Astrocyte (in vitro differentiated cells and primary cell): ENCODE results near the gene NUTF2. TPM values are rescaled to one million over a fixed set of nuclear protein-coding genes. Genes with fewer than 3 reads are reported as not detected.

Experiments used
- DNase-seq: peaks from one replicate; pipeline ENCODE4 v3.0.0-alpha.2; 2010; ENCODE audit warnings: low read depth
- FAIRE-seq: peaks from 2 replicates; lab custom pipeline; 2011; peaks lifted over from hg19 to GRCh38; lab: Jason Lieb, UNC
- H2AFZ ChIP-seq: 2 replicates; pipeline ENCODE4 v1.6.0; 2012; ENCODE audit warnings: low read depth, low read length, inconsistent platforms
- H3K27ac ChIP-seq: 2 replicates; pipeline ENCODE4 v1.5.1; 2011; ENCODE audit warnings: low read depth, low read length, inconsistent platforms
- H3K27me3 ChIP-seq: 2 replicates; pipeline ENCODE4 v1.6.0; 2011; ENCODE audit warnings: low read length, inconsistent platforms; ENCODE audit not compliant: insufficient read depth
- H3K36me3 ChIP-seq: 2 replicates; pipeline ENCODE4 v1.5.1; 2011; ENCODE audit warnings: low read length, inconsistent platforms; ENCODE audit not compliant: insufficient read depth
- H3K4me1 ChIP-seq: 2 replicates; pipeline ENCODE4 v1.5.1; 2011; ENCODE audit warnings: low read length, inconsistent platforms; ENCODE audit not compliant: insufficient read depth
- H3K4me2 ChIP-seq: 2 replicates; pipeline ENCODE4 v1.6.0; 2012; ENCODE audit warnings: low read length, inconsistent platforms
- H3K4me3 ChIP-seq: 2 replicates; pipeline ENCODE4 v1.5.1; 2011; ENCODE audit warnings: low read depth, mild to moderate bottlenecking, low read length, inconsistent platforms; ENCODE audit not compliant: insufficient read depth
- H3K79me2 ChIP-seq: 2 replicates; pipeline ENCODE4 v1.6.0; 2012; ENCODE audit warnings: mild to moderate bottlenecking, low read length, inconsistent platforms; ENCODE audit not compliant: insufficient read depth
- H3K9ac ChIP-seq: 2 replicates; pipeline ENCODE4 v1.6.0; 2012; ENCODE audit warnings: mild to moderate bottlenecking, low read length, inconsistent platforms
- H3K9me3 ChIP-seq: 2 replicates; pipeline ENCODE4 v1.5.1; 2012; ENCODE audit warnings: low read depth, mild to moderate bottlenecking, low read length, inconsistent platforms; ENCODE audit not compliant: insufficient read depth
- H4K20me1 ChIP-seq: 2 replicates; pipeline ENCODE4 v1.6.0; 2012; ENCODE audit warnings: low read length, inconsistent platforms; ENCODE audit not compliant: insufficient read depth
- H3K27ac Mint-ChIP-seq: one replicate; pipeline ENCODE4 v1.8.0; 2021; ENCODE audit warnings: mild to moderate bottlenecking, mixed read lengths; ENCODE audit not compliant: unreplicated experiment
- H3K27me3 Mint-ChIP-seq: one replicate; pipeline ENCODE4 v1.8.0; 2021; ENCODE audit warnings: low read depth, mixed read lengths; ENCODE audit not compliant: unreplicated experiment
- H3K36me3 Mint-ChIP-seq: one replicate; pipeline ENCODE4 v1.8.0; 2021; ENCODE audit warnings: low read depth, mixed read lengths; ENCODE audit not compliant: unreplicated experiment
- H3K4me1 Mint-ChIP-seq: one replicate; pipeline ENCODE4 v1.8.0; 2021; ENCODE audit warnings: low read depth, mixed read lengths; ENCODE audit not compliant: unreplicated experiment
- H3K4me3 Mint-ChIP-seq: one replicate; pipeline ENCODE4 v1.8.0; 2021; ENCODE audit warnings: mild to moderate bottlenecking, moderate library complexity, mixed read lengths; ENCODE audit not compliant: unreplicated experiment
- H3K9me3 Mint-ChIP-seq: one replicate; pipeline ENCODE4 v1.8.0; 2021; ENCODE audit warnings: mild to moderate bottlenecking, mixed read lengths; ENCODE audit not compliant: unreplicated experiment
- EZH2 ChIP-seq: IDR thresholded peaks from 2 replicates; pipeline ENCODE4 v1.6.1; 2012; ENCODE audit warnings: mild to moderate bottlenecking, low read length, inconsistent platforms; ENCODE audit not compliant: insufficient read depth
- total RNA-seq: library from RNA; stranded (reverse); gene quantifications from 2 replicates; pipeline ENCODE4 v1.2.1, GENCODE V29; 2021
- TF ChIP-seq, protein P1 (sequence below): IDR thresholded peaks from 2 replicates; pipeline ENCODE4 v1.5.1; 2011; ENCODE audit warnings: low read depth, mild to moderate bottlenecking, inconsistent platforms, low read length, moderate library complexity; ENCODE audit not compliant: insufficient read depth

The NUTF2 gene
- total RNA-seq, 1 donor from 2014 or later, result 224 TPM

GRCh38 chr16:67883146-67883871, 36.6 kb downstream of the NUTF2 start:
- Histone ChIP-seq H3K27ac (no peak overlapping the region), H3K4me2 (no peak overlapping the region), H3K36me3 (peaks cover 28% of the 10 kb centered on the region), H4K20me1 (peaks cover 49% of the 10 kb centered on the region), H2AFZ (no peak overlapping the region), H3K9ac (no peak overlapping the region), H3K79me2 (no peaks in the 10 kb centered on the region), H3K27me3 (no peaks in the 10 kb centered on the region), H3K4me1 (peaks cover 6% of the 10 kb centered on the region), H3K9me3 (no peaks in the 10 kb centered on the region), H3K4me3 (no peak overlapping the region)
- no peak for FAIRE-seq
- H3K36me3 Mint-ChIP-seq, result peaks cover 21% of the 10 kb centered on the region
- peak overlapping the region; percentile 88 for H3K27ac Mint-ChIP-seq
- TF ChIP-seq EZH2, result no peak
- TF ChIP-seq, protein P1, sequence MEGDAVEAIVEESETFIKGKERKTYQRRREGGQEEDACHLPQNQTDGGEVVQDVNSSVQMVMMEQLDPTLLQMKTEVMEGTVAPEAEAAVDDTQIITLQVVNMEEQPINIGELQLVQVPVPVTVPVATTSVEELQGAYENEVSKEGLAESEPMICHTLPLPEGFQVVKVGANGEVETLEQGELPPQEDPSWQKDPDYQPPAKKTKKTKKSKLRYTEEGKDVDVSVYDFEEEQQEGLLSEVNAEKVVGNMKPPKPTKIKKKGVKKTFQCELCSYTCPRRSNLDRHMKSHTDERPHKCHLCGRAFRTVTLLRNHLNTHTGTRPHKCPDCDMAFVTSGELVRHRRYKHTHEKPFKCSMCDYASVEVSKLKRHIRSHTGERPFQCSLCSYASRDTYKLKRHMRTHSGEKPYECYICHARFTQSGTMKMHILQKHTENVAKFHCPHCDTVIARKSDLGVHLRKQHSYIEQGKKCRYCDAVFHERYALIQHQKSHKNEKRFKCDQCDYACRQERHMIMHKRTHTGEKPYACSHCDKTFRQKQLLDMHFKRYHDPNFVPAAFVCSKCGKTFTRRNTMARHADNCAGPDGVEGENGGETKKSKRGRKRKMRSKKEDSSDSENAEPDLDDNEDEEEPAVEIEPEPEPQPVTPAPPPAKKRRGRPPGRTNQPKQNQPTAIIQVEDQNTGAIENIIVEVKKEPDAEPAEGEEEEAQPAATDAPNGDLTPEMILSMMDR, result no peak
- no peaks in the 10 kb centered on the region for H3K9me3 Mint-ChIP-seq
- no peaks in the 10 kb centered on the region for H3K27me3 Mint-ChIP-seq
- no peak overlapping the region for H3K4me3 Mint-ChIP-seq
- DNase-seq, result no peak
- H3K4me1 Mint-ChIP-seq, result peaks cover 7% of the 10 kb centered on the region

DNA sequence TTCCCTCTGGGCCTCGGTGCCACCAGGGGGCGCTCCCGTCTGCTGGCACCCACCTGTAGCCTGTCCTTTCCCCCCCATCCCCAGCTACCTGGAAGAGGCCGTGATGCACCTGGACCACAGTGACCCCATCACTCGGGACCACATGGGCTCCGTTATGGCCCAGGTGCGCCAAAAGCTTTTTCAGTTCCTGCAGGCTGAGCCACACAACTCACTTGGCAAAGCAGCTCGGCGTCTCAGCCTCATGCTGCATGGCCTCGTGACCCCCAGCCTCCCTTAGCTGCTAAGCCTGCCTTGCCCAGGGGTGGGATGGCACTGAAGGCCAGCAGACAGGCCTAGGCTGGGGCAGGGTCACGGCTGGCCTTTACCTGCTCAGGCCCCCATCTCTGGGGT, 37.1 kb downstream of the NUTF2 start:
- peaks cover 22% of the 10 kb centered on the region for H3K36me3 ChIP-seq
- Mint-ChIP-seq H3K4me1 (peaks cover 7% of the 10 kb centered on the region), H3K36me3 (peaks cover 21% of the 10 kb centered on the region), H3K9me3 (no peaks in the 10 kb centered on the region), H3K4me3 (no peak overlapping the region), H3K27me3 (no peaks in the 10 kb centered on the region), H3K27ac (no peak overlapping the region)
- no peak for DNase-seq
- peaks cover 6% of the 10 kb centered on the region for H3K4me1 ChIP-seq
- TF ChIP-seq, protein P1, result peak; percentile 61
- TF ChIP-seq EZH2, result no peak
- H3K27me3 ChIP-seq, result no peaks in the 10 kb centered on the region
- no peaks in the 10 kb centered on the region for H3K79me2 ChIP-seq
- no peak for FAIRE-seq
- H2AFZ ChIP-seq, result no peak overlapping the region
- peaks cover 45% of the 10 kb centered on the region for H4K20me1 ChIP-seq
- H3K27ac ChIP-seq, result no peak overlapping the region
- no peak overlapping the region for H3K4me2 ChIP-seq
- H3K9ac ChIP-seq, result no peak overlapping the region
- H3K4me3 ChIP-seq, result no peak overlapping the region
- H3K9me3 ChIP-seq, result no peaks in the 10 kb centered on the region

DNA sequence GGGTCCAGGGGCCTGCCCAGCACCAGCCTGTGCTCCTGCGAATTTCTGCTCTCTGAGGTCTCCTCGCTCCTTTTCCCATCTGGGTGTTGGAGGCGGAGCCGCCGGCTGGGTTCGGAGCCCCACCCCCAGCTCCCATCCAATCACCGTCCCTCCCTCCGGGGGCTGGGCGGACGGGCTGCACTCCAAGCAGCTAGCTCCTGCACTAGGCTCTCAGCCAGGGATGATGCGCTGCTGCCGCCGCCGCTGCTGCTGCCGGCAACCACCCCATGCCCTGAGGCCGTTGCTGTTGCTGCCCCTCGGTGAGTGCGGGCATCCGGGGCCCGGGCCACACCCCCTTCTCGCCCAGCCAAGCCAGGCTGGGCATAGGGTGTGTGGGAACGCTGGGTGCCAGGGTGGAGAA, 38.0 kb downstream of the NUTF2 start, which contains the start of gene NRN1L:
Gene NRN1L (plus strand): TSS at position 202 of the 400 bp plus-strand sequence. CDS start 19 bp downstream, at position 221.
- TF ChIP-seq EZH2, result no peak
- Histone ChIP-seq H3K79me2 (no peaks in the 10 kb centered on the region), H3K4me1 (peaks cover 6% of the 10 kb centered on the region), H2AFZ (no peak within 1 kb of the TSS), H3K4me2 (peak within 1 kb of the TSS; percentile 62), H4K20me1 (peaks cover 42% of the 10 kb centered on the region), H3K27me3 (no peaks in the 10 kb centered on the region), H3K9ac (no peak within 1 kb of the TSS), H3K4me3 (no peak within 1 kb of the TSS), H3K36me3 (peaks cover 16% of the 10 kb centered on the region), H3K27ac (no peak within 1 kb of the TSS), H3K9me3 (no peaks in the 10 kb centered on the region)
- Mint-ChIP-seq H3K4me3 (peak within 1 kb of the TSS; percentile 9), H3K4me1 (peaks cover 7% of the 10 kb centered on the region), H3K36me3 (peaks cover 16% of the 10 kb centered on the region), H3K9me3 (no peaks in the 10 kb centered on the region), H3K27ac (no peak within 1 kb of the TSS), H3K27me3 (no peaks in the 10 kb centered on the region)
- no peak for FAIRE-seq
- peak; percentile 70 for DNase-seq
